Measurements from ENCODE around the gene CFAP100.

The CFAP100 gene

DNA sequence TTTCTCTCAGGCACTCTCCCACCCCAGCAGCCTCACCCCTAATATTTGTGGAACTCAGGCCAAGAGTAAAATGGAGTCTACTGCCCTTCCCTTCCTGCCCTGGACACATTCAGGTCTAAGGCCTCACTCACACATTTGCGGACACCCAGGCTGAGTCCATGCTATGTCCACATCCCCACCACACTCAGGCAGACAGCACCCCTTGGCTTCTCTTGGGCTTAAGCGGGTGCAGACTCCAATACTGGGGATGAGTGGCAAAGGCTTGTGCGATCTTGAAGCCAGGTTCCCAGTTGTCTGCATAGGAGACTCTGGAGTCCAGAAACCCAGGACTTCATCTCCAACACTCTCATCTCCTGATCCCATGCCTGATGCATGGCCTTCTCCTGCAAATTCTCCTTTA, 17.5 kb upstream of the CFAP100 start:
- no peak for DNase-seq

GRCh38 chr3:126378341-126378751, 16.4 kb upstream of the CFAP100 start:
- DNase-seq: no peak

GRCh38 chr3:126380011-126380768, 14.5 kb upstream of the CFAP100 start:
- DNase-seq: no peak

GRCh38 chr3:126381966-126382365, 12.7 kb upstream of the CFAP100 start:
- DNase-seq: no peak

DNA sequence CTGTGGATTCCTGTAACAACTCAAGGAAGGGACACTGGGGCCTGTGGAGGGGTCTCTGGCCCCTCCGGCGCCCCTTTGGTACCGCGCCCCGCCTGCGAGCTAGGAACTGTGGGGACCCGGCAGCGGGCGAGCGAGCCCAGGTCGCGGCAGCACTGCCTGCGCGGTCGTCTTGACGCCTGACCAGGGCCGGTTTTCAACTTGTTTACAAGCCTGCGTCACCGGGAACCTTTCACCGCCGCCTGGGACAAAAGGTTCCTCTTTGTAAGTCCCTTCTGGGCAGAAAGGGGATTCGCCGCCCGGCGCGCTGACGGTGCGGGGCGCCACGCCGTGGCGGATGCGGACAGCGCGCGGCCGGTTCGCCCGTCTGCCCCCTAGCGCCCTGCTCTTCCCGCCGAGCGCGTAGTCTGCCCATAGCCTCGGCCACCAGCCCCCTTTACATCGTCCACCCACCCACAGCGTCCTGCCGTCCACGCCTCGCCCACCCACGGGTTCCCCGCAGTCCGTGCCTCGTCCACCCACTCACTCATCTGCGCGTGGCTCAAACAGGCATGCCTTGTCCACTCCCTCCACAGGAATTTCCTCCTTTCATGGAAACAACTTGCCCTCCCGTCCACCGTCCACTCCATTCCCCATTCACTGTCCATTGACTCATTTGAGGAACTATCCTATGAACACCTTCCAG, 5.5 kb upstream of the CFAP100 start:
- no peak for DNase-seq

DNA sequence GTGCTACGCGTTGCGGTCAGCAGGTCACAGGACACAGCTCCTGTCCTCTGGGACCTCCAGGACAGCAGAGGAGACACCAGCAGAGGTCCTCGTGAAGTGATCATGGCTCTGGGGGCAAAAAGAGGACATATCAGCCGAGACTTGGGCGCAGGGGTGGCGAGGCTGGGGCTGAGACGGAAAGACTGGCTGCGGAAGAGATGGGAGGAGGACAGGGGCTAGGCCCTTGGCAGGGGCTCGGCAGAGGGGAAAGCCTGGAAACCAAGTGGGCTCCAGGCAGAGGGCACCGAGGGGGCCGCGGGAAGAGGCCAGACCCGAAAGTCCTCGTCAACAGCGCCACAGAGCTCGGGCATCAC, 4.9 kb upstream of the CFAP100 start:
- no peak for DNase-seq

- no peak for DNase-seq
These were observed 4.5 kb upstream of the CFAP100 start for GRCh38 chr3:126390201-126390600.

DNA sequence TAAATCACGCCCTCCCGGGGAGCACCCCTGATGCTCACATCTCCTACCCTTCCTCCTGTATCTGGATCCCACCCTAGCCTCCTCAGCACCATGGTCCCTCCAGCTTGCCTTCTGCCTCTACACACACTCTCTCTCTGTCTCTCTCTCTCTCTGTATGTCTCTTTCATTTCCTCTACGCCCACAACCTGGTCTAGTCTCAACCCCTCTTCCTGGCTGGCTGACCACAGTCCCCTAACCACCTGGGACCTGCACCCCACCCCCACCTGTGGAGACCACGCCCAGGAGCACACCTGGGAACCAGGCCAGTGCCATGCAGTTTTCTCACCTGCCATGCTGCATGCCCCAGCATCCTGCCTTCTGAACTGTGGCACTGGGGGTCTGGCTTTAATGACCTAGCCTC, 4.0 kb upstream of the CFAP100 start:
- DNase-seq: no peak

GRCh38 chr3:126391631-126392030, 3.1 kb upstream of the CFAP100 start:
- DNase-seq: no peak

- no peak for DNase-seq
These were observed 2.5 kb upstream of the CFAP100 start for GRCh38 chr3:126392246-126392645.

GRCh38 chr3:126393563-126393962, 1.1 kb upstream of the CFAP100 start:
- DNase-seq: no peak

GRCh38 chr3:126394977-126395321, 240 bp downstream of the CFAP100 start:
- DNase-seq: no peak

- DNase-seq: no peak
These were observed 1.3 kb downstream of the CFAP100 start for GRCh38 chr3:126395846-126396513.

DNA sequence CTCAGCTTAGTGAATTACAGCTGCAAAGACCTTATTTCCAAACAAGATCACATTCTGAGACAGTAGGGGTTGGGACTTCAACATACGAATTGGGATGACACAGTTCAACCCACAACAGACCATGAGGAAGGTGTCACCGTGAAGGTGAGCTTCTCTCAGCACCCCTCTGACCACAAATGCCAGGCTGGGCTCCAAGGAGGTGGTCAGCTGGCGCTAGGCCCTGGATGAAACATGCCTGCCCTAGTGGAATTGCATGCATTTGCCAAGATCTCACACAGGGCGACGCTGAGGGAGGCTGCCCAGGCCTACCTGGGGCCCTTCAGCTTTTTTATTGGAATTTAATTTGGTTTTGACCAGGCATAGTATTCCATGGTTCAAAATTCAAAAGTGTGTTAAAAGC, 1.8 kb downstream of the CFAP100 start:
- DNase-seq: no peak

GRCh38 chr3:126397610-126398422, 3.1 kb downstream of the CFAP100 start:
- DNase-seq: no peak

GRCh38 chr3:126398423-126399350, 4.0 kb downstream of the CFAP100 start:
- DNase-seq: no peak

- no peak for DNase-seq
These were observed 4.6 kb downstream of the CFAP100 start for GRCh38 chr3:126399351-126399735.

- DNase-seq: no peak
These were observed 5.0 kb downstream of the CFAP100 start for GRCh38 chr3:126399756-126400155.

DNA sequence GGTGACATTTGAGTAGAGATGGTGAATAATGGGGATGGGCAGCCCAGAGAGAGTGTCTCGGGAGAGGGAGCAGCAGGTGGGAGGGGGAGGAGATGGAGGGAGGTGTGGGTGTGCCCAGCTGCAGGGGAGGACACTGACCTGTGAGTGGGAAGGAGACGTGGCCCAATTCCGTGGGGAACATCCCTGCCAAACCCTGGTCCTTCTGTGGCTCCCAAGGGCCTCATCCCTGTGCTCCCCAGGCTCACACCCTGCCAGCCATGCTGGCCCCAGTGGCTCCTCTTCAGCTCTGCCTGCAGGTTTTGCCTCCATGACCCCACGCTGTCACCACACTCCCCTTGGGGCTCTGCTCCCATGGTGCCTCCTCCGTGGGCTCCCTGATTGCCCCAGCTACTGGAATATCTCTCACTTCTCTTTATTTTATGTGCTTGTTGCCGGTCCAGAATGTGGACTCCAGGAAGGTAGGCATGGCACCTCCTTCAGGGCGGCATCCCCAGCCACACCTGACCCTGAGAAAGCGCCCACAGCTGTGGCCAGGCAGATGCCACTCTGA, 7.0 kb downstream of the CFAP100 start:
- DNase-seq: no peak

- no peak for DNase-seq
These were observed 7.5 kb downstream of the CFAP100 start for GRCh38 chr3:126402178-126402577.

DNA sequence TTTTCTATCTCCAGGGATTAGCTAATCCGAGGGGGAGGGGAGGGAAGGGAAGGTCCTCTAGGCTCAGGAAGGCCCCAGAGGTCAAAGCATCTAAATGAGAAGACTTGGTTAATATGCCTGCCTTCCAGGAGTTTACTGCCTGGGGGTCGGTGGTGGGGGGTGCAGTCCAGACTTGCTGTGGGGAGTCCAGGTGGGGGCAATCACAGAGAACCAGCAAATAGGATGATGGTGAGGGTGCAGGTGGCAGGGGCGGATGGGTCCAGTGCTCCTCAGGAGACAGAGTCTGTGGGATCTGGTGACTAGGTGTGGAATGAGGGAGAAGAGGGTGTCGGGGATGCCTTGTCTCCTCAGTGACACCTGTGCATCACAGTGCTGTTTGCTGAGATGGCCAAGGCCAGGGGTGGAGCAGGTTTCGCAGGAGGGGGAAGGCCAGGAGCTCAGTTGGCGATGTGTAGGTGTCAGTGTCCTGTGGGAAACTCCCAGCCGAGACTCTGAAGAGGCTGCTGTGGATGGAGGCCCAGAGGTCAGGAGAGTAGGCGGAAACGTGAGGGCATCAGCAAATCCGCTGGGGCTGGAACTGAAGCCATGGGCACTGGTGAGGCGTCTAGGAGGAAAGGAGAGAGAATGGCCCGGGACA, 8.1 kb downstream of the CFAP100 start:
- no peak for DNase-seq

Data from NCI-H1417 treated with DMSO at 0.1 percent for 48 hours (cell line).